Fibroblast of mammary gland (primary cell): ENCODE results near the gene SLC52A3.
A peak's percentile ranks its signal among the peaks of the same experiment; 100 is the strongest.

Experiments
- DNase-seq: peaks from one replicate; pipeline ENCODE4 v3.0.0-alpha.2; 2010; ENCODE audit warnings: low read depth
- H3K4me3 ChIP-seq: 2 replicates; pipeline ENCODE4 v1.5.1; 2011; ENCODE audit warnings: low read depth, mild to moderate bottlenecking, low read length, moderate library complexity; ENCODE audit not compliant: control insufficient read depth
- CTCF ChIP-seq: conservative IDR thresholded peaks from 2 replicates; pipeline ENCODE4 v1.5.1; 2011; ENCODE audit warnings: low read depth, low read length, inconsistent platforms; ENCODE audit not compliant: control insufficient read depth, insufficient read depth

SLC52A3 gene

DNA sequence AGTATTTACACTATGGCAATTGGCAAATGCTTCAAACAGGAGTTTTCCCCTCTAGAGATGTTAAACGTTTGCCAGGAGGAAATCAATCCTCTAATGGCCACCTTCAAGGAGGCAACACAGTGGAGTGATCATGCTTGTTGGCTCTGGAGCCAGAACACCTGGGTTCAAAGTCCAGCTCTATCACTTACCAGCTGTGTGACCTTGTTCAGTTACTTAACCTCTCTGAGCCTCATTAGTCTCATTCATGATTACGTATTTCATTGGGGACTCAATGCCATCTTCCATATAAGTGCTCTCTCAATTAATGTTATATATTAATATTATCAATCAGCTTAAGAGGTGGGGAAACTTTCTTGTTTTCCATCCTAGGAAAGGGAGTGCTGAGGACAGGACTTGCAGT is 26.1 kb downstream of the SLC52A3 start:
- DNase-seq = no peak
- TF ChIP-seq CTCF = no peak
- no peak overlapping the region for H3K4me3 ChIP-seq

GRCh38 chr20:741620-742019 is 26.7 kb downstream of the SLC52A3 start:
- TF ChIP-seq CTCF = no peak
- DNase-seq = no peak
- no peak overlapping the region for H3K4me3 ChIP-seq

GRCh38 chr20:740162-740561 is 28.1 kb downstream of the SLC52A3 start:
- no peak for TF ChIP-seq CTCF
- H3K4me3 ChIP-seq = no peak overlapping the region
- no peak for DNase-seq

- TF ChIP-seq CTCF = no peak
- H3K4me3 ChIP-seq = no peak overlapping the region
- no peak for DNase-seq
Observed at GRCh38 chr20:739736-740135, 28.6 kb downstream of the SLC52A3 start.

DNA sequence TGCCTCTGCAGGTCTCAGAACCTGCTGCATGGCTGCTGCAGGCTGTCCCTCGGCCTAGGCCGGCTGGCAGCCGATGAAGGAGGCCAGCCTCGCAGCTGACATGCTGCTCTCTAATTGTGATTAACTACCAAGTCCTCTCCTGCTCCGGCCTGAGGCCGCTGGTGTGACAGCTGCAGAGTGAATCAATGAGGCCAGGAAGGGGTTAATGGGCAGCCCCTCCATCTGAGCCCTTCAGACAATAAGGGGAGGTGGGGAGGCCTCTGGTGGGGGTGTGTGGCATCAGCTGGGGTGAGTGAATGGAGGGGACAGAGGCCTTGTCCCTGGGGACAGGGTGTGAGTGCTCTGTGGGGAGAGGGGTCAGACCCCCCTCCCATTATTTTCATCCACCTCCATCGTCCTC is 34.4 kb downstream of the SLC52A3 start:
- no peak for DNase-seq
- H3K4me3 ChIP-seq = no peak overlapping the region
- TF ChIP-seq CTCF = no peak

GRCh38 chr20:732727-733126 is 35.6 kb downstream of the SLC52A3 start:
- TF ChIP-seq CTCF = no peak
- DNase-seq = no peak
- H3K4me3 ChIP-seq = no peak overlapping the region

- H3K4me3 ChIP-seq = no peak overlapping the region
- DNase-seq = peak; percentile 10
- no peak for TF ChIP-seq CTCF
Observed at GRCh38 chr20:731891-732560, 36.3 kb downstream of the SLC52A3 start.
